ENCODE measurements around the gene SPAG17. TPM values are rescaled to one million over a fixed set of nuclear protein-coding genes. Genes with fewer than 3 reads are reported as not detected.

SPAG17 gene
- total RNA-seq, 1 donor: 3.3 TPM

GRCh38 chr1:118143121-118143520, 41.9 kb downstream of the SPAG17 start:
- Histone ChIP-seq H3K9me3 (ENCODE audit: low read depth, low read length) (no peaks in the 10 kb centered on the region), H3K4me2 (ENCODE audit: insufficient read depth, low read length) (no peak overlapping the region), H3K4me1 (ENCODE audit: insufficient read depth, low read length) (peaks cover 11% of the 10 kb centered on the region), H3K36me3 (ENCODE audit: insufficient read depth, low read length) (no peaks in the 10 kb centered on the region), H3K79me2 (ENCODE audit: insufficient read depth, low read length) (no peaks in the 10 kb centered on the region), H4K20me1 (ENCODE audit: insufficient read depth, low read length) (no peaks in the 10 kb centered on the region), H3K27ac (ENCODE audit: low read depth, low read length) (no peak overlapping the region), H3K27me3 (ENCODE audit: insufficient read depth, low read length) (no peaks in the 10 kb centered on the region), H3K4me3 (ENCODE audit: insufficient read depth, low read length) (no peak overlapping the region), H2AFZ (ENCODE audit: low read length) (no peak overlapping the region)
- TF ChIP-seq, protein P1, sequence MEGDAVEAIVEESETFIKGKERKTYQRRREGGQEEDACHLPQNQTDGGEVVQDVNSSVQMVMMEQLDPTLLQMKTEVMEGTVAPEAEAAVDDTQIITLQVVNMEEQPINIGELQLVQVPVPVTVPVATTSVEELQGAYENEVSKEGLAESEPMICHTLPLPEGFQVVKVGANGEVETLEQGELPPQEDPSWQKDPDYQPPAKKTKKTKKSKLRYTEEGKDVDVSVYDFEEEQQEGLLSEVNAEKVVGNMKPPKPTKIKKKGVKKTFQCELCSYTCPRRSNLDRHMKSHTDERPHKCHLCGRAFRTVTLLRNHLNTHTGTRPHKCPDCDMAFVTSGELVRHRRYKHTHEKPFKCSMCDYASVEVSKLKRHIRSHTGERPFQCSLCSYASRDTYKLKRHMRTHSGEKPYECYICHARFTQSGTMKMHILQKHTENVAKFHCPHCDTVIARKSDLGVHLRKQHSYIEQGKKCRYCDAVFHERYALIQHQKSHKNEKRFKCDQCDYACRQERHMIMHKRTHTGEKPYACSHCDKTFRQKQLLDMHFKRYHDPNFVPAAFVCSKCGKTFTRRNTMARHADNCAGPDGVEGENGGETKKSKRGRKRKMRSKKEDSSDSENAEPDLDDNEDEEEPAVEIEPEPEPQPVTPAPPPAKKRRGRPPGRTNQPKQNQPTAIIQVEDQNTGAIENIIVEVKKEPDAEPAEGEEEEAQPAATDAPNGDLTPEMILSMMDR (IDR thresholded peaks at IDR 0.05; ENCODE audit: extremely low read depth, low read depth, low read length): no peak
- DNase-seq (ENCODE audit: insufficient read length, low spot score, missing footprints): no peak

GRCh38 chr1:118142546-118142945, 42.5 kb downstream of the SPAG17 start:
- Histone ChIP-seq H3K27me3 (ENCODE audit: insufficient read depth, low read length) (no peaks in the 10 kb centered on the region), H3K4me1 (ENCODE audit: insufficient read depth, low read length) (peaks cover 5% of the 10 kb centered on the region), H2AFZ (ENCODE audit: low read length) (no peak overlapping the region), H3K4me2 (ENCODE audit: insufficient read depth, low read length) (no peak overlapping the region), H3K27ac (ENCODE audit: low read depth, low read length) (no peak overlapping the region), H3K9me3 (ENCODE audit: low read depth, low read length) (no peaks in the 10 kb centered on the region), H4K20me1 (ENCODE audit: insufficient read depth, low read length) (no peaks in the 10 kb centered on the region), H3K79me2 (ENCODE audit: insufficient read depth, low read length) (no peaks in the 10 kb centered on the region), H3K36me3 (ENCODE audit: insufficient read depth, low read length) (no peaks in the 10 kb centered on the region), H3K4me3 (ENCODE audit: insufficient read depth, low read length) (no peak overlapping the region)
- TF ChIP-seq, protein P1 (IDR thresholded peaks at IDR 0.05; ENCODE audit: extremely low read depth, low read depth, low read length): no peak
- DNase-seq (ENCODE audit: insufficient read length, low spot score, missing footprints): no peak

DNA sequence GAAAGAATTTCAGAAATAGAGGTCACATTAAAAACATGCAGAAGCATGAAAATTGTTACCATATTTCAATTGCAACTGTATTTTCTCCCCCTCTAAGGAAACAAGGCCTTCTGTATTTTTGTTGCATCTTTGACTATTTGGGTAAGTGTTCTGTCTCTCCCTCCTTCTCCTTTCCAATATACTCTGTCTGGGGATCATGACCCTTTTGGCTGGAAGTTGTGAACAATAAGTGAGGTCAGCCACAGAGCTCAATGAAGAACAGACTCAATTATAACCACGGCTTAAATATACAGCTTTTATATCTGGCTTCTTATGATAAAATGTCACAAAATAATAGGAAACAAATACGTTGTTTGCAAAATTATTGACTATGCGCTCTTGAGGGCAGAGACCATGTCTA, 47.1 kb downstream of the SPAG17 start:
- TF ChIP-seq, protein P1 (IDR thresholded peaks at IDR 0.05; ENCODE audit: extremely low read depth, low read depth, low read length): no peak
- no peak overlapping the region for H2AFZ ChIP-seq (ENCODE audit: low read length)

DNA sequence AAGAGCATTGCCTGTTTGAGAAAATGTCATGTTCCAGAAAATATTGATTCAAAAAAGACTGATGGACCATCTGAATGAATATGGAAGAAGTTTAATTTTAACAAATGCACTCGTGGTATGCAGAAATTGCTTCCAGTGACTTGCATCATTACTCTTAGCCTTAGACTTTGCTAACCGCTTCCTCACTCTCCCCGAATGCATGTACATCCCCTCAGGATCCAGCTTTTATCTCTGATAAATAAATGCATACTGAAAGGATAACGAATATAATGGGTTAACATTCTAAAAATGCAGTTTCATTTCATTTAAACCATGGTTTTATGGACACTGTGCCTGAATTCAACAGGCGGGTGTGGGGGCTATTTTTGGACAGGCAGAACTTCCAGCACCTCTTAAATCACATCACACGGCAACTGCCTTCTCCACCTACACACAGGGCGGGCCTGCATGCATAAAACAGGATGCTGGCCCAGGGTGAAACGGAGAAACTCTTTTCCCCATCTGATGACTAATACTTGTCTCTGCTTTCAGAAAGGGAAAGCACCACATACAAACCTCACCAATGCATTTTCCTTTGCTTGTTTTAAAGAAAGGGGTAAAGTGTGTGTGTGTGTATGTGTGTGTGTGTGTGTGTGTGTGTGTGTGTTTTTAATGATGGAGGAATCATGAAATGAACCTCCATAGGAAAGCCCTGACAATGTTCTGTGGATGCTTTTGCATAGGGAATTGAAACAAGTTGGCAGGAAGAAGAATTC, 48.7 kb downstream of the SPAG17 start:
- peak overlapping the region; percentile 58 for H3K4me3 ChIP-seq (ENCODE audit: insufficient read depth, low read length)

More for the DNA sequence above, 47.1 kb downstream of the SPAG17 start:
- Histone ChIP-seq H3K79me2 (ENCODE audit: insufficient read depth, low read length) (no peaks in the 10 kb centered on the region), H3K27me3 (ENCODE audit: insufficient read depth, low read length) (no peaks in the 10 kb centered on the region), H3K4me2 (ENCODE audit: insufficient read depth, low read length) (no peak overlapping the region), H3K27ac (ENCODE audit: low read depth, low read length) (no peak overlapping the region), H3K4me3 (ENCODE audit: insufficient read depth, low read length) (no peak overlapping the region), H3K9me3 (ENCODE audit: low read depth, low read length) (no peaks in the 10 kb centered on the region), H4K20me1 (ENCODE audit: insufficient read depth, low read length) (no peaks in the 10 kb centered on the region), H3K4me1 (ENCODE audit: insufficient read depth, low read length) (peaks cover 29% of the 10 kb centered on the region), H3K36me3 (ENCODE audit: insufficient read depth, low read length) (no peaks in the 10 kb centered on the region)
- DNase-seq (ENCODE audit: insufficient read length, low spot score, missing footprints): no peak

More for the DNA sequence above, 48.7 kb downstream of the SPAG17 start:
- Histone ChIP-seq H3K4me1 (ENCODE audit: insufficient read depth, low read length) (peaks cover 29% of the 10 kb centered on the region), H2AFZ (ENCODE audit: low read length) (peak overlapping the region; percentile 60), H3K27ac (ENCODE audit: low read depth, low read length) (peak overlapping the region; percentile 84), H3K9me3 (ENCODE audit: low read depth, low read length) (no peaks in the 10 kb centered on the region), H4K20me1 (ENCODE audit: insufficient read depth, low read length) (no peaks in the 10 kb centered on the region), H3K27me3 (ENCODE audit: insufficient read depth, low read length) (no peaks in the 10 kb centered on the region), H3K79me2 (ENCODE audit: insufficient read depth, low read length) (no peaks in the 10 kb centered on the region), H3K4me2 (ENCODE audit: insufficient read depth, low read length) (peak overlapping the region; percentile 87), H3K36me3 (ENCODE audit: insufficient read depth, low read length) (no peaks in the 10 kb centered on the region)
- peak; percentile 87 for DNase-seq (ENCODE audit: insufficient read length, low spot score, missing footprints)
- TF ChIP-seq, protein P1 (IDR thresholded peaks at IDR 0.05; ENCODE audit: extremely low read depth, low read depth, low read length): no peak
